H9 (cell line): ENCODE results near the gene FOXO6. TPM values are rescaled to one million over a fixed set of nuclear protein-coding genes. Genes with fewer than 3 reads are reported as not detected.

Experiments used
- DNase-seq: peaks from one replicate; pipeline ENCODE4 v3.0.0-alpha.2; 2017
- H2AFZ ChIP-seq: one replicate; pipeline ENCODE4 v1.6.1; 2013; ENCODE audit warnings: mild to moderate bottlenecking, low read length, control low read depth, moderate library complexity
- H2AK5ac ChIP-seq: 2 replicates; pipeline ENCODE4 v1.6.1; 2013; ENCODE audit warnings: low read length, control low read depth, mixed read lengths; ENCODE audit not compliant: insufficient read length
- H2BK120ac ChIP-seq: one replicate; pipeline ENCODE4 v1.6.1; 2013; ENCODE audit warnings: low read depth, mild to moderate bottlenecking, low read length, control low read depth, inconsistent platforms; ENCODE audit not compliant: poor library complexity, severe bottlenecking
- H2BK12ac ChIP-seq: 2 replicates; pipeline ENCODE4 v1.6.1; 2013; ENCODE audit warnings: low read length, control low read depth, mixed read lengths, low read depth; ENCODE audit not compliant: insufficient read length
- H2BK15ac ChIP-seq: 2 replicates; pipeline ENCODE4 v1.6.1; 2013; ENCODE audit warnings: low read depth, low read length, control low read depth
- H2BK20ac ChIP-seq: one replicate; pipeline ENCODE4 v1.6.1; 2013; ENCODE audit warnings: low read depth, mild to moderate bottlenecking, low read length, control low read depth, inconsistent platforms; ENCODE audit not compliant: poor library complexity, severe bottlenecking
- H2BK5ac ChIP-seq: 2 replicates; pipeline ENCODE4 v1.6.1; 2013; ENCODE audit warnings: low read length, control low read depth, mixed read lengths; ENCODE audit not compliant: insufficient read length
- H3K14ac ChIP-seq: 2 replicates; pipeline ENCODE4 v1.6.1; 2013; ENCODE audit warnings: low read length, control low read depth; ENCODE audit not compliant: insufficient read depth
- H3K18ac ChIP-seq: 2 replicates; pipeline ENCODE4 v1.6.1; 2013; ENCODE audit warnings: low read depth, mild to moderate bottlenecking, mixed read lengths, low read length, control low read depth; ENCODE audit not compliant: insufficient read length
- H3K23ac ChIP-seq: 2 replicates; pipeline ENCODE4 v1.6.1; 2013; ENCODE audit warnings: low read length, control low read depth, mixed read lengths, low read depth; ENCODE audit not compliant: insufficient read length
- H3K23me2 ChIP-seq: 2 replicates; pipeline ENCODE4 v1.6.1; 2013; ENCODE audit warnings: low read depth, mild to moderate bottlenecking, mixed read lengths, low read length, control low read depth; ENCODE audit not compliant: insufficient read length, poor library complexity, severe bottlenecking
- H3K27ac ChIP-seq: 2 replicates; pipeline ENCODE4 v1.5.1; 2013; ENCODE audit warnings: low read length, control low read depth, mixed read lengths, low read depth; ENCODE audit not compliant: insufficient read length
- H3K27me3 ChIP-seq: 2 replicates; pipeline ENCODE4 v1.6.1; 2013; ENCODE audit warnings: low read length, control low read depth, inconsistent platforms; ENCODE audit not compliant: insufficient read depth
- H3K4ac ChIP-seq: 2 replicates; pipeline ENCODE4 v1.6.1; 2013; ENCODE audit warnings: low read depth, mild to moderate bottlenecking, control low read depth, inconsistent platforms, low read length, moderate library complexity
- H3K4me1 ChIP-seq: 2 replicates; pipeline ENCODE4 v1.6.1; 2013; ENCODE audit warnings: low read length, control low read depth, inconsistent platforms; ENCODE audit not compliant: insufficient read depth
- H3K4me2 ChIP-seq: 2 replicates; pipeline ENCODE4 v1.6.1; 2013; ENCODE audit warnings: low read length, control low read depth, mixed read lengths; ENCODE audit not compliant: insufficient read length, insufficient read depth
- H3K56ac ChIP-seq: 2 replicates; pipeline ENCODE4 v1.6.1; 2013; ENCODE audit warnings: low read depth, mild to moderate bottlenecking, mixed read lengths, low read length, control low read depth; ENCODE audit not compliant: insufficient read length
- H3K79me1 ChIP-seq: 2 replicates; pipeline ENCODE4 v1.6.1; 2013; ENCODE audit warnings: low read depth, mild to moderate bottlenecking, moderate library complexity, low read length, control low read depth, inconsistent platforms; ENCODE audit not compliant: insufficient read depth, poor library complexity, severe bottlenecking
- H3K79me2 ChIP-seq: 2 replicates; pipeline ENCODE4 v1.6.1; 2013; ENCODE audit warnings: low read length, control low read depth, inconsistent platforms; ENCODE audit not compliant: insufficient read depth
- H3K9ac ChIP-seq: 2 replicates; pipeline ENCODE4 v1.6.1; 2013; ENCODE audit warnings: low read length, control low read depth, mixed read lengths; ENCODE audit not compliant: insufficient read length; ENCODE audit errors: extremely low read depth
- H3K9me3 ChIP-seq: one replicate; pipeline ENCODE4 v1.6.1; 2013; ENCODE audit warnings: low read depth, low read length, inconsistent platforms; ENCODE audit not compliant: control insufficient read depth
- H3T11ph ChIP-seq: one replicate; pipeline ENCODE4 v1.6.1; 2013; ENCODE audit warnings: mild to moderate bottlenecking, low read length, control low read depth, inconsistent platforms
- H4K20me1 ChIP-seq: one replicate; pipeline ENCODE4 v1.6.1; 2013; ENCODE audit not compliant: control insufficient read depth, insufficient read length, insufficient read depth
- H4K5ac ChIP-seq: 2 replicates; pipeline ENCODE4 v1.6.1; 2013; ENCODE audit warnings: low read depth, mild to moderate bottlenecking, mixed read lengths, low read length, control low read depth; ENCODE audit not compliant: insufficient read length
- H4K8ac ChIP-seq: replicated peaks from 2 replicates; pipeline ENCODE4 v1.6.1; 2013; ENCODE audit warnings: low read length, control low read depth, mixed read lengths, low read depth; ENCODE audit not compliant: insufficient read length
- H4K91ac ChIP-seq: 2 replicates; pipeline ENCODE4 v1.6.1; 2013; ENCODE audit warnings: low read depth, mild to moderate bottlenecking, moderate library complexity, mixed read lengths, low read length, control low read depth; ENCODE audit not compliant: insufficient read length
- H3K27ac Mint-ChIP-seq, 3 experiments: 2 replicates in 2 of 3; 3 replicates in 1 of 3; pipeline ENCODE4 v1.8.0; 2020 to 2021; ENCODE audit warnings: mixed read lengths in 3 of 3, mild to moderate bottlenecking in 1 of 3, moderate library complexity in 1 of 3
- H3K27me3 Mint-ChIP-seq: 2 replicates; pipeline ENCODE4 v1.8.0; 2021; ENCODE audit warnings: low read depth, mild to moderate bottlenecking, moderate library complexity, mixed read lengths
- H3K36me3 Mint-ChIP-seq, 3 experiments: 2 replicates in 2 of 3; 3 replicates in 1 of 3; pipeline ENCODE4 v1.8.0; 2020 to 2021; ENCODE audit warnings: low read depth in 3 of 3, mixed read lengths in 3 of 3; ENCODE audit not compliant: insufficient read depth in 1 of 3
- H3K4me1 Mint-ChIP-seq, 2 experiments: 2 replicates each; pipeline ENCODE4 v1.8.0; 2020; ENCODE audit warnings: mixed read lengths in 2 of 2
- H3K4me3 Mint-ChIP-seq, 2 experiments: 2 replicates in 1 of 2; 3 replicates in 1 of 2; pipeline ENCODE4 v1.8.0; 2020 to 2021; ENCODE audit warnings: mild to moderate bottlenecking in 2 of 2, mixed read lengths in 2 of 2, moderate library complexity in 1 of 2
- H3K9me3 Mint-ChIP-seq, 2 experiments: 2 replicates in 1 of 2; 3 replicates in 1 of 2; pipeline ENCODE4 v1.8.0; 2020; ENCODE audit warnings: mild to moderate bottlenecking in 2 of 2, mixed read lengths in 2 of 2, moderate library complexity in 1 of 2
- WGBS: extraction: QIAGEN DNeasy Blood & Tissue Kit; methylation state at CpG from one replicate; pipeline ENCODE4 v1.1.7; 2013; ENCODE audit warnings: missing lambda C conversion rate, low lambda C conversion rate, mixed read lengths; ENCODE audit not compliant: insufficient read length; ENCODE audit errors: extremely low coverage; 5-methylcytosine and 5-hydroxymethylcytosine counted together
- total RNA-seq: library from RNA; stranded (reverse); gene quantifications from 2 replicates; pipeline ENCODE4 v1.2.1, GENCODE V29; 2021
- TF ChIP-seq, protein P1 (sequence below): fragments of 200-600 bp; sonication (generic); conservative IDR thresholded peaks from 3 replicates; pipeline ENCODE4 v1.8.0; 2021; ENCODE audit warnings: antibody characterized with exemption, mild to moderate bottlenecking

FOXO6 gene
- total RNA-seq, 1 experiment from 2014 or later = 0.83 TPM

DNA sequence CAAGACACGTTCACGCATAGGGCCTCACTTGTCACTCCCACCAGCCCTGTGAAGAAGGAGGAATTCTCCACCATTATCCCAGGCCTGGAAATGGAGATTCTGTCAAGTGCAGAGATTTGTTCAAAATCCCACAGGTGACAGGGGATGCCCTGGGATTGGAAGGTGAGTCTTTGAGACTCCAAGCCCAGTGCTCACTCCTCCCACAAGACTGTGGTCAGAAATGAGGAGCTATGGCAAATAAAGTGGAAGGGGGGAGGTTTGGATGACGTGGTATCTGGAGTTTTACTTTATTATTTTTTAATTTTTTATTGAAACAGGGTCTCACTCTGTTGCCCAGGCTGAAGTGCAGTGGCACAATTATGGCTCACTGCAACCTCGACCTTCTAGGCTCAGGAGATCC lies 12.8 kb upstream of the FOXO6 start:
- Histone ChIP-seq H3K23ac (no peak overlapping the region), H3K4me2 (no peak overlapping the region), H3T11ph (no peak overlapping the region), H2AK5ac (no peak overlapping the region), H4K91ac (no peak overlapping the region), H2BK20ac (no peak overlapping the region), H2BK120ac (no peak overlapping the region), H3K14ac (no peak overlapping the region), H4K8ac (no peak overlapping the region), H3K9ac (no peak overlapping the region), H2BK12ac (no peak overlapping the region), H3K56ac (no peak overlapping the region), H3K27ac (no peak overlapping the region), H3K4me1 (no peaks in the 10 kb centered on the region), H3K79me1 (no peaks in the 10 kb centered on the region), H2BK5ac (no peak overlapping the region), H2BK15ac (no peak overlapping the region), H3K27me3 (no peaks in the 10 kb centered on the region), H2AFZ (no peak overlapping the region), H3K18ac (no peak overlapping the region), H3K9me3 (no peaks in the 10 kb centered on the region), H4K20me1 (no peaks in the 10 kb centered on the region), H3K23me2 (no peaks in the 10 kb centered on the region), H4K5ac (no peak overlapping the region), H3K79me2 (no peaks in the 10 kb centered on the region), H3K4ac (no peak overlapping the region)
- H3K36me3 Mint-ChIP-seq = no peaks in the 10 kb centered on the region
- no peak overlapping the region for H3K27ac Mint-ChIP-seq
- TF ChIP-seq, protein P1, sequence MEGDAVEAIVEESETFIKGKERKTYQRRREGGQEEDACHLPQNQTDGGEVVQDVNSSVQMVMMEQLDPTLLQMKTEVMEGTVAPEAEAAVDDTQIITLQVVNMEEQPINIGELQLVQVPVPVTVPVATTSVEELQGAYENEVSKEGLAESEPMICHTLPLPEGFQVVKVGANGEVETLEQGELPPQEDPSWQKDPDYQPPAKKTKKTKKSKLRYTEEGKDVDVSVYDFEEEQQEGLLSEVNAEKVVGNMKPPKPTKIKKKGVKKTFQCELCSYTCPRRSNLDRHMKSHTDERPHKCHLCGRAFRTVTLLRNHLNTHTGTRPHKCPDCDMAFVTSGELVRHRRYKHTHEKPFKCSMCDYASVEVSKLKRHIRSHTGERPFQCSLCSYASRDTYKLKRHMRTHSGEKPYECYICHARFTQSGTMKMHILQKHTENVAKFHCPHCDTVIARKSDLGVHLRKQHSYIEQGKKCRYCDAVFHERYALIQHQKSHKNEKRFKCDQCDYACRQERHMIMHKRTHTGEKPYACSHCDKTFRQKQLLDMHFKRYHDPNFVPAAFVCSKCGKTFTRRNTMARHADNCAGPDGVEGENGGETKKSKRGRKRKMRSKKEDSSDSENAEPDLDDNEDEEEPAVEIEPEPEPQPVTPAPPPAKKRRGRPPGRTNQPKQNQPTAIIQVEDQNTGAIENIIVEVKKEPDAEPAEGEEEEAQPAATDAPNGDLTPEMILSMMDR = no peak
- WGBS = no CpG with 5 or more reads among the region's 4 CpGs
- H3K9me3 Mint-ChIP-seq = no peaks in the 10 kb centered on the region
- peaks cover 21% of the 10 kb centered on the region for H3K27me3 Mint-ChIP-seq
- no peak for DNase-seq
- peaks cover 6 to 8% of the 10 kb centered on the region in 2 experiments; a peak in 2 of 4 replicates for H3K4me1 Mint-ChIP-seq
- H3K4me3 Mint-ChIP-seq = no peak overlapping the region
